OCI-LY1 (cell line): ENCODE measurements around the gene ELL2.

Source experiments
- H2AFZ ChIP-seq: fragments of 200-600 bp; sonication (generic), shearing (Covaris generic); 2 replicates; pipeline ENCODE4 v1.6.0; 2014; ENCODE audit warnings: antibody characterized with exemption, mild to moderate bottlenecking, low read length
- H3F3A ChIP-seq: fragments of 200-600 bp; sonication (generic), shearing (Covaris generic); 2 replicates; pipeline ENCODE4 v1.6.0; 2014; ENCODE audit warnings: mild to moderate bottlenecking, antibody characterized with exemption, low read length, moderate library complexity; ENCODE audit not compliant: insufficient read depth
- H3K27ac ChIP-seq: fragments of 200-600 bp; sonication (generic); 2 replicates; pipeline ENCODE4 v1.5.1; 2014; ENCODE audit warnings: low read length, mixed run types, mild to moderate bottlenecking, low read depth; ENCODE audit not compliant: poor library complexity, severe bottlenecking
- H3K27me3 ChIP-seq: fragments of 200-600 bp; sonication (generic); 2 replicates; pipeline ENCODE4 v1.6.0; 2014; ENCODE audit warnings: antibody characterized with exemption, mild to moderate bottlenecking, low read length, moderate library complexity; ENCODE audit not compliant: insufficient read depth
- H3K36me3 ChIP-seq: fragments of 200-600 bp; sonication (generic); 2 replicates; pipeline ENCODE4 v1.6.1; 2014; ENCODE audit warnings: mild to moderate bottlenecking, antibody characterized with exemption, low read length, moderate library complexity, mixed read lengths; ENCODE audit not compliant: insufficient read depth
- H3K4me1 ChIP-seq: fragments of 200-600 bp; sonication (generic); 2 replicates; pipeline ENCODE4 v1.5.1; 2014; ENCODE audit warnings: mild to moderate bottlenecking, low read length, moderate library complexity; ENCODE audit not compliant: insufficient read depth, severe bottlenecking
- H3K4me2 ChIP-seq: fragments of 200-600 bp; sonication (generic), shearing (Covaris generic); 2 replicates; pipeline ENCODE4 v1.6.1; 2014; ENCODE audit warnings: low read length
- H3K4me3 ChIP-seq: fragments of 200-600 bp; sonication (generic); 2 replicates; pipeline ENCODE4 v1.5.1; 2014; ENCODE audit warnings: low read length, low read depth, mild to moderate bottlenecking, mixed read lengths; ENCODE audit not compliant: poor library complexity, severe bottlenecking
- H3K79me2 ChIP-seq: fragments of 200-600 bp; shearing (Covaris generic); 2 replicates; pipeline ENCODE4 v1.6.1; 2016; ENCODE audit warnings: mixed run types, low read length, mixed read lengths; ENCODE audit not compliant: insufficient read depth
- H3K9ac ChIP-seq: fragments of 200-600 bp; sonication (generic), shearing (Covaris generic); 2 replicates; pipeline ENCODE4 v1.6.1; 2014; ENCODE audit warnings: mild to moderate bottlenecking, low read length, mixed read lengths
- H3K9me2 ChIP-seq: fragments of 200-600 bp; sonication (generic), shearing (Covaris generic); 2 replicates; pipeline ENCODE4 v1.6.1; 2014; ENCODE audit warnings: low read depth, mild to moderate bottlenecking, low read length, mixed read lengths
- H3K9me3 ChIP-seq: fragments of 200-600 bp; shearing (Covaris generic); 2 replicates; pipeline ENCODE4 v1.6.1; 2014; ENCODE audit warnings: low read length, mixed read lengths
- H4K20me1 ChIP-seq: fragments of 200-600 bp; sonication (generic), shearing (Covaris generic); 2 replicates; pipeline ENCODE4 v1.6.0; 2016; ENCODE audit warnings: mild to moderate bottlenecking, low read length; ENCODE audit not compliant: insufficient read depth
- EZH2 ChIP-seq: fragments of 200-600 bp; sonication (generic), shearing (Covaris generic); IDR thresholded peaks from 2 replicates; pipeline ENCODE4 v1.8.0; 2017; ENCODE audit warnings: borderline replicate concordance, mixed run types, mild to moderate bottlenecking, antibody characterized with exemption, low read length, moderate library complexity, mixed read lengths
- TF ChIP-seq, protein P1 (sequence below): fragments of 200-600 bp; sonication (generic), shearing (Covaris generic); IDR thresholded peaks from 2 replicates; pipeline ENCODE4 v1.5.1; 2017; ENCODE audit warnings: mild to moderate bottlenecking, antibody characterized with exemption, low read length, moderate library complexity, mixed read lengths

Gene ELL2

DNA sequence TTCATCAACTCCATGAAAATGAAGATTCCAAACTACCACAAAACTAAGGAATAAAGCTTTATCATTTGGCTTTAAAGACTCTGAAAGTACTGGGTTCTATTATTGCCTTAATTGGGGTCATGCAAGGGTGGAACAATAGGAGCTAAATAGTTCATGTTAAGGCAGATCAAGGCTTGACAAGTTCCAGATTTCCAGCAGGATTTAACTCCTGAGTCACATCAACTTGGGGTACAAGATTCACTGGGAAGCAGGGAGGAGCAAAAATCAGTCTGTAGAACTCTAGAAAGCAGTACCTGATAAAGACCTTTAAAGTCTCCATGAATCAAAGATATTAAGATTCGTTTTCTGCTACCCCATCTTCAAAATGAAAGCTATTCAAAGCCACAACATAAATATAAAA lies 97.2 kb downstream of the ELL2 start:
- Histone ChIP-seq H3F3A (no peaks in the 10 kb centered on the region), H3K27me3 (0 out of 2 replicates have a peak, but pooled peaks cover 6% of the 10 kb centered on the region), H3K9me3 (no peaks in the 10 kb centered on the region), H3K9ac (no peak overlapping the region), H3K4me3 (no peak overlapping the region), H3K27ac (no peak overlapping the region), H3K4me2 (no peak overlapping the region), H3K9me2 (no peaks in the 10 kb centered on the region), H3K4me1 (peaks cover 7% of the 10 kb centered on the region), H2AFZ (no peak overlapping the region), H4K20me1 (no peaks in the 10 kb centered on the region), H3K79me2 (no peaks in the 10 kb centered on the region), H3K36me3 (no peaks in the 10 kb centered on the region)
- TF ChIP-seq, protein P1, sequence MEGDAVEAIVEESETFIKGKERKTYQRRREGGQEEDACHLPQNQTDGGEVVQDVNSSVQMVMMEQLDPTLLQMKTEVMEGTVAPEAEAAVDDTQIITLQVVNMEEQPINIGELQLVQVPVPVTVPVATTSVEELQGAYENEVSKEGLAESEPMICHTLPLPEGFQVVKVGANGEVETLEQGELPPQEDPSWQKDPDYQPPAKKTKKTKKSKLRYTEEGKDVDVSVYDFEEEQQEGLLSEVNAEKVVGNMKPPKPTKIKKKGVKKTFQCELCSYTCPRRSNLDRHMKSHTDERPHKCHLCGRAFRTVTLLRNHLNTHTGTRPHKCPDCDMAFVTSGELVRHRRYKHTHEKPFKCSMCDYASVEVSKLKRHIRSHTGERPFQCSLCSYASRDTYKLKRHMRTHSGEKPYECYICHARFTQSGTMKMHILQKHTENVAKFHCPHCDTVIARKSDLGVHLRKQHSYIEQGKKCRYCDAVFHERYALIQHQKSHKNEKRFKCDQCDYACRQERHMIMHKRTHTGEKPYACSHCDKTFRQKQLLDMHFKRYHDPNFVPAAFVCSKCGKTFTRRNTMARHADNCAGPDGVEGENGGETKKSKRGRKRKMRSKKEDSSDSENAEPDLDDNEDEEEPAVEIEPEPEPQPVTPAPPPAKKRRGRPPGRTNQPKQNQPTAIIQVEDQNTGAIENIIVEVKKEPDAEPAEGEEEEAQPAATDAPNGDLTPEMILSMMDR = no peak

DNA sequence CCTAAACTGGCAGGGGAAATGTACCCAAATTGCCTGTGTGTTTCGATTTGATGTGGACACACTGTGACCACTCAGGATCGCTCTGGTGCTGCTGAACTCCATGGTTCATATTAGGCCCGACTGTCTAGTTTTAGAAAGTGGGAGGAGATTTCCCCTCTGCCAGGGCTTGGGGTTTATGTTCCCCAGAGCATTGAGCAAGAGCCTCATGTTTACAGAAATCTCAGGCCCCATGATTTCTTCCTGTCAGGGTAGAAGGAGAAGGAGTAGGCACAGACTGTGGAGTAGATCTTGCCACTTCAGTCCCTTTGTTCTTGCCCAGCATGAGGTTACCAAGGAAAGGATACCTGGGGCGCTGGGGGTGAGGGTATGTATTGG lies 98.3 kb downstream of the ELL2 start:
- H3K4me3 ChIP-seq = no peak overlapping the region
- H3F3A ChIP-seq = no peaks in the 10 kb centered on the region
- H3K27ac ChIP-seq = no peak overlapping the region
- H3K9me3 ChIP-seq = no peaks in the 10 kb centered on the region
- peaks cover 10% of the 10 kb centered on the region for H3K4me1 ChIP-seq
- H4K20me1 ChIP-seq = no peaks in the 10 kb centered on the region
- H3K4me2 ChIP-seq = no peak overlapping the region
- H2AFZ ChIP-seq = no peak overlapping the region
- no peaks in the 10 kb centered on the region for H3K9me2 ChIP-seq
- no peak for TF ChIP-seq EZH2
- TF ChIP-seq, protein P1 = no peak
- no peaks in the 10 kb centered on the region for H3K79me2 ChIP-seq
- no peaks in the 10 kb centered on the region for H3K36me3 ChIP-seq
- no peak overlapping the region for H3K9ac ChIP-seq
- 0 out of 2 replicates have a peak, but pooled peaks cover 6% of the 10 kb centered on the region for H3K27me3 ChIP-seq

DNA sequence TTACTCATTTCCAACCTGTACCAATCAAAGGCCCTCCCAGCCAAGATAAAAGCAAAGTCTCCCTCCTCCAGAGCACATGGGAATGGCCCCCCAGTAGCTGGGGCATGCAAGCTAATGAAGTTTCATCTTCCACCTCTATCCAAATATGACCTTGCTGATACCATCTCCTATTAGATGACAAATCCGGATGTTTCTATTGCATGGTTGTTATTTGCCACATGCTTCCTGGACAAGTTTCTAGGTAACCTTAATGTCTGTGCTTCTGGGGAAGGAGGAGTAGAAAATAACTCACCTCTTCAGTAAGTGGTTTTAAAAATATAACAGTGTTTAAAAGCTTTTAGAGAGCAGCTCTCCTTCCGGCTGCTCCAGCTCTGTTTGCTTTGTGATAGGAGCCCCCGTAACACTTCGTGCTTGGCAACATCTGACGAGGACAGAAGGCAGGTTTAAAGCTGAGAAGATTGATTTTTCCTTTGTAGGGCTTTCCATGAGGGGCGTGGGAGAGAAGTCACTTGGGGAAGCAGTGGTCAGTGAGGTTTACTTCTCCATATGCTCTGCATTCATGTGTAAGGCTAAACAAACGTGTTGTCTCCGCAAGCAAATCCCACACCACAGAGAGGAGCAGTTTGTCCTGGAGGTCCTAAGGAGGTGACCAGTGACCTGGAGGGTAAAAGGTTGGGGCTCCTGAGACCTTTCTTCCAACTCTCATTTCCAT lies 98.8 kb downstream of the ELL2 start:
- no peak overlapping the region for H3K9ac ChIP-seq
- no peak overlapping the region for H3K4me3 ChIP-seq
- H2AFZ ChIP-seq = no peak overlapping the region
- no peaks in the 10 kb centered on the region for H4K20me1 ChIP-seq
- H3F3A ChIP-seq = no peaks in the 10 kb centered on the region
- H3K4me2 ChIP-seq = no peak overlapping the region
- no peaks in the 10 kb centered on the region for H3K36me3 ChIP-seq
- no peaks in the 10 kb centered on the region for H3K9me3 ChIP-seq
- H3K27ac ChIP-seq = no peak overlapping the region
- H3K9me2 ChIP-seq = no peaks in the 10 kb centered on the region
- TF ChIP-seq, protein P1 = no peak
- no peaks in the 10 kb centered on the region for H3K79me2 ChIP-seq
- 0 out of 2 replicates have a peak, but pooled peaks cover 6% of the 10 kb centered on the region for H3K27me3 ChIP-seq
- H3K4me1 ChIP-seq = peaks cover 10% of the 10 kb centered on the region
